HepG2 (cell line): Measurements from ENCODE around the gene SPAG9. TPM values are rescaled to one million over a fixed set of nuclear protein-coding genes. Genes with fewer than 3 reads are reported as not detected.

Experiments
- ATF7 ChIP-seq, 2 experiments: fragments of 450-650 bp in 1 of 2; sonication (generic) in 1 of 2; formaldehyde crosslinking in 1 of 2; IDR thresholded peaks; 2 replicates each; pipeline versions ENCODE4 v1.4.0 to v1.6.1; 2016 to 2020; ENCODE audit warnings: antibody characterized with exemption in 1 of 2, mild to moderate bottlenecking in 1 of 2, missing genetic modification reagents in 1 of 2
- HMG20A ChIP-seq: IDR thresholded peaks from 2 replicates; pipeline ENCODE4 v1.6.1; 2016; ENCODE audit warnings: borderline replicate concordance
- JUND ChIP-seq: sonication (generic); formaldehyde crosslinking; IDR thresholded peaks from 2 replicates; pipeline ENCODE4 v1.8.0; 2022; ENCODE audit warnings: mild to moderate bottlenecking, missing genetic modification reagents
- MTF1 ChIP-seq: sonication (generic); formaldehyde crosslinking; IDR thresholded peaks from 2 replicates; pipeline ENCODE4 v1.5.0; 2020; ENCODE audit warnings: missing genetic modification reagents
- PHF20 ChIP-seq: sonication (generic); formaldehyde crosslinking; IDR thresholded peaks from 2 replicates; pipeline ENCODE4 v1.5.0; 2020; ENCODE audit warnings: mild to moderate bottlenecking, missing genetic modification reagents
- TBX2 ChIP-seq: sonication (generic); formaldehyde crosslinking; IDR thresholded peaks from 2 replicates; pipeline ENCODE4 v1.5.0; 2020; ENCODE audit warnings: missing genetic modification reagents, mild to moderate bottlenecking, borderline replicate concordance
- TBX3 ChIP-seq: fragments of 450-650 bp; IDR thresholded peaks from 2 replicates; pipeline ENCODE4 v1.6.1; 2017; ENCODE audit warnings: antibody characterized with exemption, mild to moderate bottlenecking, inconsistent platforms, borderline replicate concordance
- ZNF33B ChIP-seq: sonication (generic); formaldehyde crosslinking; IDR thresholded peaks from 2 replicates; pipeline ENCODE4 v1.5.1; 2020; ENCODE audit warnings: mild to moderate bottlenecking, missing genetic modification reagents
- ZNF563 ChIP-seq: sonication (generic); formaldehyde crosslinking; IDR thresholded peaks from 2 replicates; pipeline ENCODE4 v1.8.0; 2022; ENCODE audit warnings: mild to moderate bottlenecking, moderate library complexity, missing genetic modification reagents
- ZNF75D ChIP-seq: sonication (generic); formaldehyde crosslinking; IDR thresholded peaks from 2 replicates; pipeline ENCODE4 v1.8.1; 2023; ENCODE audit warnings: missing genetic modification reagents, mild to moderate bottlenecking, borderline replicate concordance
- ZSCAN25 ChIP-seq: sonication (generic); formaldehyde crosslinking; IDR thresholded peaks from 2 replicates; pipeline ENCODE4 v1.8.0; 2022; ENCODE audit warnings: mild to moderate bottlenecking, missing genetic modification reagents
- polyA plus RNA-seq, 8 experiments: library from polyadenylated mRNA; depleted of rRNA in 3 of 8; stranded (reverse) in 7 of 8; unstranded in 1 of 8; fragments of >200 nt; fragmentation: Illumina TruSeq in 4 of 8; extraction: Trizol in 4 of 8; gene quantifications; 2 replicates each; pipeline versions ENCODE4 v1.2.1 to v1.2.3, GENCODE V29; 2011 to 2016; ENCODE audit warnings: low read depth in 4 of 8, missing spikeins in 1 of 8, mixed read lengths in 1 of 8; ENCODE audit not compliant: insufficient read depth in 1 of 8
- total RNA-seq, 5 experiments: library from RNA; depleted of rRNA; stranded (reverse); fragments of >200 nt; fragmentation: Illumina TruSeq; extraction: Trizol; gene quantifications; 2 replicates each; pipeline ENCODE4 v1.2.3, GENCODE V29; 2016; ENCODE audit warnings: low read depth in 1 of 5
- TF ChIP-seq, protein P1 (sequence below): sonication (generic); formaldehyde crosslinking; conservative IDR thresholded peaks from 2 replicates; pipeline ENCODE4 v1.5.0; 2020; ENCODE audit warnings: missing genetic modification reagents
- TF ChIP-seq, protein P2 (sequence below): sonication (generic); formaldehyde crosslinking; IDR thresholded peaks from 2 replicates; pipeline ENCODE4 v1.4.0; 2020; ENCODE audit warnings: mild to moderate bottlenecking, missing genetic modification reagents
- TF ChIP-seq, protein P3 (sequence below): sonication (generic); formaldehyde crosslinking; IDR thresholded peaks from 2 replicates; pipeline ENCODE4 v1.8.1; 2022; ENCODE audit warnings: low read depth, mild to moderate bottlenecking, missing genetic modification reagents
- TF ChIP-seq, protein P4 (sequence below): sonication (generic); formaldehyde crosslinking; IDR thresholded peaks from 2 replicates; pipeline ENCODE4 v1.8.1; 2023; ENCODE audit warnings: missing genetic modification reagents, inconsistent platforms, borderline replicate concordance
- TF ChIP-seq, protein P5 (sequence below): sonication (generic); formaldehyde crosslinking; IDR thresholded peaks from 2 replicates; pipeline ENCODE4 v1.9.0; 2021; ENCODE audit warnings: missing genetic modification reagents, borderline replicate concordance
- TF ChIP-seq, protein P6 (sequence below): sonication (generic); formaldehyde crosslinking; IDR thresholded peaks from 2 replicates; pipeline ENCODE4 v1.4.0; 2020; ENCODE audit warnings: mild to moderate bottlenecking, low read depth, missing genetic modification reagents
- TF ChIP-seq, protein P7 (sequence below): sonication (generic); formaldehyde crosslinking; IDR thresholded peaks from 2 replicates; pipeline ENCODE4 v1.4.0; 2020; ENCODE audit warnings: mild to moderate bottlenecking, missing genetic modification reagents

SPAG9 gene
- total and polyA plus RNA-seq, 2 of the 13 experiments (the other 11 are each of a cell fraction or from before 2014, with no cell fraction given), result 43.2 to 78.6 TPM

DNA sequence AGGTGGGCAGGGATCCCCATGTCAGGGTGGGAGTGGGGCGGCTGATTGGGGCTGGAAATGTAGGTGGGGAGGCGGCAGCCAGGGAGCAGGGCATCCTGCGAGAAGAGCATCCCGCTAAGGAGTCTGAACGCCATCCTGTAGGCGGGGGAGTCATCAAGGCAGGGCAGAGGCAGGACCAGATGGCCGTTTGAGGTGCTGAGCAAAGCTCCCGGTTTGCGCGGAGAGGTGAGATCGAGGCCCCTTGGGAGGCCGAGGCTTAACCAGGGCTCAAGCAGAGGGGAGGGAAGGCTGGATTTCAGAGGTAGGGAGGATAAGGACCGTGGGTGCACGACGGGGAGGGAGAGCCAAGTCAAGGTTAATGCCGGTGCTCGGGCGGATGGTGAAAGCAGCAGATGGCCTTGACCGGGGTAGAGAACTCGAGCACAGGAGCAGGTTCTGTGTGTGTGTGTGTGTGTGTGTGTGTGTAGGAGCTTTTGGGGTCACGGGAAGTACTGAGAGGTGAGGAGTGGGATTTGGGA, 45.1 kb upstream of the SPAG9 start (continued):
- TF ChIP-seq, protein P1, sequence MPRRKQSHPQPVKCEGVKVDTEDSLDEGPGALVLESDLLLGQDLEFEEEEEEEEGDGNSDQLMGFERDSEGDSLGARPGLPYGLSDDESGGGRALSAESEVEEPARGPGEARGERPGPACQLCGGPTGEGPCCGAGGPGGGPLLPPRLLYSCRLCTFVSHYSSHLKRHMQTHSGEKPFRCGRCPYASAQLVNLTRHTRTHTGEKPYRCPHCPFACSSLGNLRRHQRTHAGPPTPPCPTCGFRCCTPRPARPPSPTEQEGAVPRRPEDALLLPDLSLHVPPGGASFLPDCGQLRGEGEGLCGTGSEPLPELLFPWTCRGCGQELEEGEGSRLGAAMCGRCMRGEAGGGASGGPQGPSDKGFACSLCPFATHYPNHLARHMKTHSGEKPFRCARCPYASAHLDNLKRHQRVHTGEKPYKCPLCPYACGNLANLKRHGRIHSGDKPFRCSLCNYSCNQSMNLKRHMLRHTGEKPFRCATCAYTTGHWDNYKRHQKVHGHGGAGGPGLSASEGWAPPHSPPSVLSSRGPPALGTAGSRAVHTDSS (CRISPR knock-in tag), result no peak
- TF ChIP-seq ZNF75D (CRISPR knock-in tag) (no peak), TBX2 (CRISPR knock-in tag) (0 out of 2 replicates have a peak, but pooled peaks have one; percentile 11), TBX3 (peak; percentile 52; the same call in 1 of the 2 replicates), HMG20A (CRISPR knock-in tag) (no peak), ZSCAN25 (CRISPR knock-in tag) (no peak), MTF1 (CRISPR knock-in tag) (no peak), PHF20 (CRISPR knock-in tag) (no peak), JUND (CRISPR knock-in tag) (no peak), ATF7 (IDR thresholded peaks at IDR 0.05) (no peak), ATF7 (CRISPR knock-in tag; IDR thresholded peaks at IDR 0.05) (0 out of 2 replicates have a peak, but pooled peaks have one; percentile 18), ZNF563 (CRISPR knock-in tag) (peak; percentile 82; the same call in 1 of the 2 replicates), ZNF33B (CRISPR knock-in tag) (no peak)
- TF ChIP-seq, protein P2, sequence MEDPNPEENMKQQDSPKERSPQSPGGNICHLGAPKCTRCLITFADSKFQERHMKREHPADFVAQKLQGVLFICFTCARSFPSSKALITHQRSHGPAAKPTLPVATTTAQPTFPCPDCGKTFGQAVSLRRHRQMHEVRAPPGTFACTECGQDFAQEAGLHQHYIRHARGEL (CRISPR knock-in tag), result no peak
- TF ChIP-seq, protein P3, sequence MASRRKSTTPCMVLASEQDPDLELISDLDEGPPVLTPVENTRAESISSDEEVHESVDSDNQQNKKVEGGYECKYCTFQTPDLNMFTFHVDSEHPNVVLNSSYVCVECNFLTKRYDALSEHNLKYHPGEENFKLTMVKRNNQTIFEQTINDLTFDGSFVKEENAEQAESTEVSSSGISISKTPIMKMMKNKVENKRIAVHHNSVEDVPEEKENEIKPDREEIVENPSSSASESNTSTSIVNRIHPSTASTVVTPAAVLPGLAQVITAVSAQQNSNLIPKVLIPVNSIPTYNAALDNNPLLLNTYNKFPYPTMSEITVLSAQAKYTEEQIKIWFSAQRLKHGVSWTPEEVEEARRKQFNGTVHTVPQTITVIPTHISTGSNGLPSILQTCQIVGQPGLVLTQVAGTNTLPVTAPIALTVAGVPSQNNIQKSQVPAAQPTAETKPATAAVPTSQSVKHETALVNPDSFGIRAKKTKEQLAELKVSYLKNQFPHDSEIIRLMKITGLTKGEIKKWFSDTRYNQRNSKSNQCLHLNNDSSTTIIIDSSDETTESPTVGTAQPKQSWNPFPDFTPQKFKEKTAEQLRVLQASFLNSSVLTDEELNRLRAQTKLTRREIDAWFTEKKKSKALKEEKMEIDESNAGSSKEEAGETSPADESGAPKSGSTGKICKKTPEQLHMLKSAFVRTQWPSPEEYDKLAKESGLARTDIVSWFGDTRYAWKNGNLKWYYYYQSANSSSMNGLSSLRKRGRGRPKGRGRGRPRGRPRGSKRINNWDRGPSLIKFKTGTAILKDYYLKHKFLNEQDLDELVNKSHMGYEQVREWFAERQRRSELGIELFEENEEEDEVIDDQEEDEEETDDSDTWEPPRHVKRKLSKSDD (CRISPR knock-in tag), result peak; percentile 71; the same call in 1 of the 2 replicates
- TF ChIP-seq, protein P4, sequence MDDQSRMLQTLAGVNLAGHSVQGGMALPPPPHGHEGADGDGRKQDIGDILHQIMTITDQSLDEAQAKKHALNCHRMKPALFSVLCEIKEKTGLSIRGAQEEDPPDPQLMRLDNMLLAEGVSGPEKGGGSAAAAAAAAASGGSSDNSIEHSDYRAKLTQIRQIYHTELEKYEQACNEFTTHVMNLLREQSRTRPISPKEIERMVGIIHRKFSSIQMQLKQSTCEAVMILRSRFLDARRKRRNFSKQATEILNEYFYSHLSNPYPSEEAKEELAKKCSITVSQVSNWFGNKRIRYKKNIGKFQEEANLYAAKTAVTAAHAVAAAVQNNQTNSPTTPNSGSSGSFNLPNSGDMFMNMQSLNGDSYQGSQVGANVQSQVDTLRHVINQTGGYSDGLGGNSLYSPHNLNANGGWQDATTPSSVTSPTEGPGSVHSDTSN, result no peak
- TF ChIP-seq, protein P5, sequence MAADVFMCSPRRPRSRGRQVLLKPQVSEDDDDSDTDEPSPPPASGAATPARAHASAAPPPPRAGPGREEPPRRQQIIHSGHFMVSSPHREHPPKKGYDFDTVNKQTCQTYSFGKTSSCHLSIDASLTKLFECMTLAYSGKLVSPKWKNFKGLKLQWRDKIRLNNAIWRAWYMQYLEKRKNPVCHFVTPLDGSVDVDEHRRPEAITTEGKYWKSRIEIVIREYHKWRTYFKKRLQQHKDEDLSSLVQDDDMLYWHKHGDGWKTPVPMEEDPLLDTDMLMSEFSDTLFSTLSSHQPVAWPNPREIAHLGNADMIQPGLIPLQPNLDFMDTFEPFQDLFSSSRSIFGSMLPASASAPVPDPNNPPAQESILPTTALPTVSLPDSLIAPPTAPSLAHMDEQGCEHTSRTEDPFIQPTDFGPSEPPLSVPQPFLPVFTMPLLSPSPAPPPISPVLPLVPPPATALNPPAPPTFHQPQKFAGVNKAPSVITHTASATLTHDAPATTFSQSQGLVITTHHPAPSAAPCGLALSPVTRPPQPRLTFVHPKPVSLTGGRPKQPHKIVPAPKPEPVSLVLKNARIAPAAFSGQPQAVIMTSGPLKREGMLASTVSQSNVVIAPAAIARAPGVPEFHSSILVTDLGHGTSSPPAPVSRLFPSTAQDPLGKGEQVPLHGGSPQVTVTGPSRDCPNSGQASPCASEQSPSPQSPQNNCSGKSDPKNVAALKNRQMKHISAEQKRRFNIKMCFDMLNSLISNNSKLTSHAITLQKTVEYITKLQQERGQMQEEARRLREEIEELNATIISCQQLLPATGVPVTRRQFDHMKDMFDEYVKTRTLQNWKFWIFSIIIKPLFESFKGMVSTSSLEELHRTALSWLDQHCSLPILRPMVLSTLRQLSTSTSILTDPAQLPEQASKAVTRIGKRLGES (CRISPR knock-in tag), result no peak
- TF ChIP-seq, protein P6, sequence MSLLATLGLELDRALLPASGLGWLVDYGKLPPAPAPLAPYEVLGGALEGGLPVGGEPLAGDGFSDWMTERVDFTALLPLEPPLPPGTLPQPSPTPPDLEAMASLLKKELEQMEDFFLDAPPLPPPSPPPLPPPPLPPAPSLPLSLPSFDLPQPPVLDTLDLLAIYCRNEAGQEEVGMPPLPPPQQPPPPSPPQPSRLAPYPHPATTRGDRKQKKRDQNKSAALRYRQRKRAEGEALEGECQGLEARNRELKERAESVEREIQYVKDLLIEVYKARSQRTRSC, result no peak
- TF ChIP-seq, protein P7, sequence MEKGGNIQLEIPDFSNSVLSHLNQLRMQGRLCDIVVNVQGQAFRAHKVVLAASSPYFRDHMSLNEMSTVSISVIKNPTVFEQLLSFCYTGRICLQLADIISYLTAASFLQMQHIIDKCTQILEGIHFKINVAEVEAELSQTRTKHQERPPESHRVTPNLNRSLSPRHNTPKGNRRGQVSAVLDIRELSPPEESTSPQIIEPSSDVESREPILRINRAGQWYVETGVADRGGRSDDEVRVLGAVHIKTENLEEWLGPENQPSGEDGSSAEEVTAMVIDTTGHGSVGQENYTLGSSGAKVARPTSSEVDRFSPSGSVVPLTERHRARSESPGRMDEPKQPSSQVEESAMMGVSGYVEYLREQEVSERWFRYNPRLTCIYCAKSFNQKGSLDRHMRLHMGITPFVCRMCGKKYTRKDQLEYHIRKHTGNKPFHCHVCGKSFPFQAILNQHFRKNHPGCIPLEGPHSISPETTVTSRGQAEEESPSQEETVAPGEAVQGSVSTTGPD (CRISPR knock-in tag), result no peak
